SH-SY5Y (cell line): Measurements from ENCODE around the gene GPRIN2.

Source experiments
- GATA2 ChIP-seq: IDR thresholded peaks from 2 replicates; pipeline ENCODE4 v1.6.1; 2011; ENCODE audit warnings: mild to moderate bottlenecking, low read depth, low read length
- GATA3 ChIP-seq: IDR thresholded peaks from 2 replicates; pipeline ENCODE4 v1.6.1; 2011; ENCODE audit warnings: low read depth, mild to moderate bottlenecking, low read length, moderate library complexity

DNA sequence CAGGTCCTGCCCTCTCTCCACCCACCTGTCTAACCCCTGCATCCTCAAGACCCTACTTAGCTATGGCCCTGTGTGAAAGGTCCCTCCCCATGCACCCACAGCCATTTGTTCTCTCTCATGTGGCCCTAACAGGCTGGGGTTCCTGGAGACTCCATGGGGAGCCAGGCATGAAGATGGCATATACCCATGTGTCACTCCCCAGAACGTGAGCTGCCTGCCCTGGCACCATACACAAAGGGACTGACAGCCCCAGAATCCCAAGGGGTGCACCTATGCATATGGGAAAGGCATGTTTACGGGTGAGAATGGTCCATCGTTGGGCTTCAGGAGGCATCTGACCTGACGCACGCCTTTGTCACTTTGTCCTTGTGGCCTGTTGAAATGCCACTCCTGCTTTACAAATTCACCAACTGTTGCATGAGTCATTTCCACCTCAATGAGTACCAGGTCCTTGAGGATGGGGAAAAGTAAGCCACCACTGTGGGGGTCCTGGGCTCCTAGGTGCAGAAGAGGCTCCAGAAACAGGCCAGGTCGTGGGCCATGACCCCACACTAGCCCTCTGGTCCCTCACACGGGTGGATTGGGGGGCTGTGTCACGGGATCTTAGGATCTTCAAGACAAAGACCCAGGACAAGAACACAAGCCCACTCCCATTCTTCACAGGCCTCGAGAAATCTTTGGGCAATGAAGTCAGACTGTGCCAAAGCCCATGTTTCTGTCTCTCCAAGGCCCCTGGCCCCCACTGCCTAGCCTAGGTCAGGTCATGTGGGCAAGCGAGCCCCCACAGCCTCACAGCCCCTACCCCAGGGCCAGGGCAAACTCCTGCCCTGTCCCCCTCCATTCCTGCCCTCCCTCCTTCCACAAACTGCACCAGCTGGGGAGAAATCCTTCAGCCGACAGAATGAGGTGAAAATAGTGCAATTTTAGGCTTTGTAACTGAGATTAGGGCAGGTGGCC, 8.6 kb downstream of the GPRIN2 start:
- TF ChIP-seq GATA3 (no peak), GATA2 (no peak)
